Fibroblast of villous mesenchyme (primary cell): ENCODE results near the gene PITPNC1. TPM values are rescaled to one million over a fixed set of nuclear protein-coding genes. Genes with fewer than 3 reads are reported as not detected.

Experiments
- DNase-seq: peaks from one replicate; pipeline ENCODE4 v3.0.0-alpha.2; 2010; ENCODE audit warnings: low read depth
- H3K4me3 ChIP-seq: 2 replicates; pipeline ENCODE4 v1.5.1; 2011; ENCODE audit warnings: low read depth, mild to moderate bottlenecking, low read length
- CTCF ChIP-seq: IDR thresholded peaks from 2 replicates; pipeline ENCODE4 v1.5.1; 2012; ENCODE audit warnings: low read depth, mild to moderate bottlenecking, low read length; ENCODE audit not compliant: insufficient read depth
- total RNA-seq: library from RNA; depleted of rRNA; stranded (reverse); fragments of >200 nt; gene quantifications from 2 replicates; pipeline ENCODE4 v1.2.3, GENCODE V29; 2012

PITPNC1 gene
- total RNA-seq, 1 donor, result 4.3 TPM

GRCh38 chr17:67441052-67441895, 64.2 kb downstream of the PITPNC1 start:
- TF ChIP-seq CTCF, result no peak
- peak overlapping the region; percentile 7 for H3K4me3 ChIP-seq
- DNase-seq, result peak; percentile 72

- no peak for DNase-seq
- H3K4me3 ChIP-seq, result no peak overlapping the region
- TF ChIP-seq CTCF, result no peak
These were observed 64.8 kb downstream of the PITPNC1 start for GRCh38 chr17:67441896-67442219.

GRCh38 chr17:67442787-67443624, 65.9 kb downstream of the PITPNC1 start:
- peak; percentile 15 for DNase-seq
- no peak overlapping the region for H3K4me3 ChIP-seq
- TF ChIP-seq CTCF, result no peak

- DNase-seq, result peak; percentile 76
- no peak for TF ChIP-seq CTCF
- no peak overlapping the region for H3K4me3 ChIP-seq
These were observed 67.0 kb downstream of the PITPNC1 start for GRCh38 chr17:67443931-67444595.

- no peak overlapping the region for H3K4me3 ChIP-seq
- no peak for TF ChIP-seq CTCF
- DNase-seq, result no peak
These were observed 71.4 kb downstream of the PITPNC1 start for GRCh38 chr17:67448449-67448848.

GRCh38 chr17:67449065-67449464, 72.0 kb downstream of the PITPNC1 start:
- H3K4me3 ChIP-seq, result no peak overlapping the region
- DNase-seq, result no peak
- TF ChIP-seq CTCF, result no peak
